G401.6 (cell line): Measurements from ENCODE around the gene PTPRN2.

ENCODE experiments used
- FAIRE-seq: peaks from 2 replicates; lab custom pipeline; 2012; peaks lifted over from hg19 to GRCh38; lab: Jason Lieb, UNC

The PTPRN2 gene

GRCh38 chr7:157969995-157970394 lies 617.6 kb downstream of the PTPRN2 start:
- FAIRE-seq: no peak

DNA sequence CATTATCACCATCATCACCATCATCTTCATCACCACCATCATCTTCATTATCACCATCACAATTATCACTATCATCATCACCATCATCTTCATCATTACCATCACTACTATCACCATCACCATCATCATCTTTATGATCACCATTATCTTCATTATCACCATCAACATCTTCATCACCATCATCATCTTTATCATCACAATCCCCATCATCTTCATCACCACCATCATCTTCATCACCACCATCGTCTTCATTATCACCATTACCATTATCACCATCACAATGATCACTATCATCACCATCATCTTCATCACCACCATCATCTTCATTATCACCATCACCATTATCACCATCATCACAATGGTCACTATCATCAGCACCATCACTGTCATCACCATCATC lies 621.1 kb downstream of the PTPRN2 start:
- no peak for FAIRE-seq

GRCh38 chr7:157964521-157964920 lies 623.1 kb downstream of the PTPRN2 start:
- FAIRE-seq: no peak

- FAIRE-seq: no peak
Measured at GRCh38 chr7:157964016-157964415, 623.6 kb downstream of the PTPRN2 start.

GRCh38 chr7:157963526-157963925 lies 624.1 kb downstream of the PTPRN2 start:
- FAIRE-seq: no peak

DNA sequence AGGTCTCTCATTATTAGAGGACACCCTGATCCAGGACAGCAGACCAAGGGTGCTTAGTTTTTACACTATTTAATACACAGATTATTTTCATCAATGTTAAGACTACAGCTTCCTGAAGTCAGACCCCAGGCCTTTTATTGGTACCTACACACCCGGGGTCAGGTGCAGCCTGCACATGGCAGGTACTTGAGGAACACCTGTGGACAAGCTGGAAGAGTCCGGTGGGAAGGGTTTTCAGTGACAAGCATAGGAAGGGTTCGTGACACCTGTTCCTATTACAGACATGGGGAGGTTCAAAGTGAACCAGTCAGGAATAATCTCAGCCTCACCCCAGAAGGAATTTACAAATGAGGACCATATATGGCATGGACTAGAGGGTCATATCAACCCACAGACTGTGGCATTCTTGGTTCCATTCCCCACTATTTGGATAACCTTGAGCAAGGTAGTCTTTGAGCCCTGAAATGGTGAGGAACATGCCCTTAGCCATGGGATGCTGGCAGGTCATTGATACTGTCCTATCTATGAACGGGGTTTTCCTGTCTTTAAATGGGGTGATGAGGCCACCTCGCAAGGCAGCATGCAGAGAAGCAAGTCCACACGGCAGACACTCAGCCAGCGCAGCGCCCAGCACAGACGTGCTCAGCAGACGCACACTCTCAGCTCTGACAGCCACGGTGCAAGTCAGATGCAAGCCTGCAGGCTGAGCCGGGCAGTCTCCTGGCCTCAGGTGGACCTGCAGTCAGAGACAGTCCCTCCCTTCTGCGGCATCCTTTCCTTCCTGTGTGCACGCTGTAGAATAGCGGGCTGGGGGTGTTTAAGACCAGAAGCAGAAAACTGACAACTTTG lies 624.9 kb downstream of the PTPRN2 start:
- FAIRE-seq: no peak

DNA sequence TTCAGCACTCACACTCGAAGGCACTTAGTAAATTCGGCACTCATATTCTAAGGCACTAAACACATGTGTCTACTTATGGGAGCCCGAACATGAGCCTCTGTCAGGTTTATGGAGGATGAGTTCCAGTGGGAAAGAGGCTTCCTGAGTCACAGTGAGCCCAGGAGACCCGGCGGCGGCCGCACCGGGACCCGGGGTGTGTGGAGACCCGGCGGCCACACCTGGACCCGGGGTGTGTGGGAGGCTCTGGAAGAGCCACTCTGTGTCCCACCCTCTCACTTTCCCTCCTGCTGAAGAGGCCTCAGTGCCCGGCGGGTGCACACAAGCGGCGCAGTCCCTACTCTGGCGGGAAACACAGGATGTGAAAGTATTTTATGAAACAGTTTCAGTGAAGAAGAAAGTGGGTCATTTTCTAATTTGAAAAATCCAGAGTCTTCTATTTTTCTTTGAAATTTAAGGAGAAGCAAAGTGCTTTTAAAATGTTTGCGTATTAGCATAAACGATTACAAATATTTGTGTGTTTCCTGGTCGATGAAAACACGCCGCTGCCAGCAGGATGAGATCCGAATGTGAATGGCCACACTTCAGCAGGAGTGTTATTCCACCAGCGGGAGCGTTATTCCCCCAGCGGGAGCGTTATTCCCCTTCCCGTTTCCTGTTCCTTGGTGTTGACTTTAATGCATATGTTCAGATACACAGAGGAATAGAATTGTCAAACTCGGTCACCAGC lies 625.7 kb downstream of the PTPRN2 start:
- FAIRE-seq: no peak

GRCh38 chr7:157955348-157955999 lies 632.1 kb downstream of the PTPRN2 start:
- no peak for FAIRE-seq

DNA sequence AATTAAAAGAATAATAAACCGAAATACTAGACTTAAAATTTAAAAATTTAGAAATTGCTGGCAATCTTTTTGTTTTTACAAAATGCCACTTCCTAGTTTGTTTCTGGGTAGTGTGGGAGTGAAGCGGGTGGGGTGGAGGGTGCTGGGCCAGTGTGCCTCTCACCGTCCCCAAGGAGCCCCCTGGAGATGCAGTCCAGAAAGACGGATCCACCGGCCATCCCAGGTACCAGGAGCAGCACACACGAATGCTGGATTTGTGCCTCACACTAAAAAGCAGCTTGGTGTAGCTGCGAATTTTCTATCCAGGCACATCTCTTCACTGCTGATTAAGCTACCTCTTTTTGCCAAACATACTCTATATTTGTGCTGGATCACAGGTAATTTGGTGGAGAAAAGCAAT lies 632.7 kb downstream of the PTPRN2 start:
- no peak for FAIRE-seq

DNA sequence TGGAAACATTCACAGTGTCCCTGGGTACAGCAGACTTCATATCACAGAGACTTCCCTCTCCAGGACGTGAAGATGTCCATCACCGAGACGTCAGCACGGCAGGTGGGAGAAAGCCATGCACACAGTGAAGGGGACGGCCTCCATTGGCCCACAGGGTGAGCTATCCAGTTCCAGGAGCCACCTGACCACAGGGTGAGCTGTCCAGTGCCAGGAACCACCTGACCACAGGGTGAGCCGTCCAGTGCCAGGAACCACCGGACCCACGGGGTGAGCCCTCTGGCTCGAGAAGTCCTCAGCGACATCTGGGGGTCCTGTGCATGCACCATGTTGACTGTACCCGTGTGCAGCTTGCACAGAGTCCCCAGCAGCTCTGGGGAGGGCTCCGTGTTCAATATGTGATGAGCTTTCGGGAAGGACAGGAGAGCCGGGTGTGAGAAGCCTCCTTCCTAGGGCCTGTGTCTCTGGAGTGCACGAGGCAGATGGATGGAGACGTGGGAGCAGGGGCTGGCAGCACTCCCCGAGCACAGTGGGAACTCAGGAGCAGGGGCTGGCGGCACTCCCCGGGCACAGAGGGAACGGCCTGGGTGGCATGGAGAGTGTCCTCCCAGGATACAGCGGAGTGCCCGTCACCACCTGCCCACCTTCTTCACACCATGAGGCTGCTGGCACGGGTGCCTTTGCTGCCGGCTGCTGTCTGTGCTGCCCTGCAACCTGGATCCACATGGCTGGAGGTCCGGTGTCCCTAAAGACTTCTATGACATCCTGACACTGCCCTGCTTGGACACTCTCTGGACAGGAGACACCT lies 634.6 kb downstream of the PTPRN2 start:
- FAIRE-seq: no peak

DNA sequence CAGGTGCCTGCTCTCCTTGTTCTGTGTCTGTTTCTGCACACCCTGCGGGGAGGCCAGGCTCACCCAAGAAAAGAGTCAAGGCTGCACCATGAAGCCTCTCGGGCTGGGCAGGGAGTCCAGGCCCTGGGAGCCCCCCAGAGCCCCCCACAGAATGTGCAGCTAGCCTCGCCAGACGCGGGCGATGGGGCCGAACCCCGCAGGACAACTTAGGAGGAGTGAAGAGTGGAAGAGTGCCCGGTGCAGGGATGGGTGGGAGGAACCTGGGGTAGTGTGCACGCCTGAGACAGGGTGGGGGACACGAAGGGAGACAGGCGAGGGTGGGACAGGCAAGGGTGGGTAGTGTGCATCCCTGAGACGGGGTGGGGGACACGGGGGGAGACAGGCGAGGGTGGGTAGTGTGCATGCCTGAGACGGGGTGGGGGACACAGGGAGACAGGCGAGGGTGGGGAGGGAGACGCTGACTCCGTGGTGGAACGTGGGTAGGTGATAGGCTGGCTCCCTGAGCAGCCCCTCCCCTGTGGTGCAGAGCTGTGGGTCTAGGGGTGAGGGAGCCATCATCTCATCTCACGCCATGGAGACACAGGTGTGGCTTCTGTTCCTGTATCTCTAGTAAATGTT lies 635.5 kb downstream of the PTPRN2 start:
- no peak for FAIRE-seq

GRCh38 chr7:157951300-157952049 lies 636.1 kb downstream of the PTPRN2 start:
- no peak for FAIRE-seq

GRCh38 chr7:157949711-157950110 lies 637.9 kb downstream of the PTPRN2 start:
- no peak for FAIRE-seq

DNA sequence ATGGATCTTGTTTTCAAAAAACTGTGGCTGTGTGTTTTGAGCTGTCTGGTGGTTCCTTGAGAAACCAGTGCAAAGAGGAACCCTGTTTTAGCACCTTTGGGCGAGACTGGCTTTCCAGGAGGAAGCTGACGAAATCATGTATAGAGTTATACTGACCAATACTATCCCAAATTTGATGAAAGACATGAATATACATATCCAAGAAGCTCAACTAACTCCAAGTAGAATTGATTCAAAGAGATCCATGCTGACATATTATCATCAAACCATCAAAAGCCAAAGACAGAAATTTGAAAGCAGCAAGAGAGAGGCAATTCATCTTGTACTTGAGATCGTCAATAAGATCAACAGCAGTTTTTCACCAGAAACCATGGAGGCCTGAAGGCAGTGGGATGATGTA lies 640.1 kb downstream of the PTPRN2 start:
- FAIRE-seq: no peak

GRCh38 chr7:157946398-157947060 lies 641.1 kb downstream of the PTPRN2 start:
- no peak for FAIRE-seq

GRCh38 chr7:157945401-157945800 lies 642.2 kb downstream of the PTPRN2 start:
- FAIRE-seq: no peak

GRCh38 chr7:157944734-157945291 lies 642.8 kb downstream of the PTPRN2 start:
- no peak for FAIRE-seq

GRCh38 chr7:157944051-157944450 lies 643.6 kb downstream of the PTPRN2 start:
- FAIRE-seq: no peak

- no peak for FAIRE-seq
Measured at GRCh38 chr7:157943561-157943960, 644.1 kb downstream of the PTPRN2 start.

DNA sequence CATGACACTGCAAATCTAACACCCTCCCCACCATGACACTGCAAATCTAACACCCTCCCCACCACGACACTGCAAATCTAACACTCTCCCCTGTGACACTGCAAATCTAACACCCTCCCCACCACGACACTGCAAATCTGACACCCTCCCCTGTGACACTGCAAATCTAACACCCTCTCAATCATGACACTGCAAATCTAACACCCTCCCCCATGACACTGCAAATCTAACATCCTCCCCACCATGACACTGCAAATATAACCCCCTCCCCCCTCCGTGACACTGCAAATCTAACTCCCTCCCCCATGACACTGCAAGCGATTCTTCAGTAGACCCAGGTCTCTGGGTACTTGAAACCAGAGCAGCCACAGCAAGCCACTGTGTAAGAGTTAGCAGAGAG lies 646.4 kb downstream of the PTPRN2 start:
- no peak for FAIRE-seq
